BE2C (cell line): ENCODE measurements around the gene ELF2.

Experiments used
- DNase-seq: peaks from one replicate; pipeline ENCODE4 v3.0.0-alpha.2; 2020
- H3K27me3 ChIP-seq: fragments of 250-450 bp; sonication (Bioruptor Pico); 2 replicates; pipeline ENCODE4 v1.5.1; 2020; ENCODE audit warnings: mild to moderate bottlenecking
- H3K36me3 ChIP-seq: fragments of 250-450 bp; sonication (Bioruptor Pico); 2 replicates; pipeline ENCODE4 v1.5.1; 2020; ENCODE audit warnings: mild to moderate bottlenecking
- H3K4me1 ChIP-seq: fragments of 250-450 bp; sonication (Bioruptor Pico); 2 replicates; pipeline ENCODE4 v1.5.1; 2020
- H3K4me3 ChIP-seq: 2 replicates; pipeline ENCODE4 v1.5.1; 2011; ENCODE audit warnings: low read depth, low read length
- H3K9me3 ChIP-seq: fragments of 250-450 bp; sonication (Bioruptor Pico); 2 replicates; pipeline ENCODE4 v1.5.1; 2020
- TF ChIP-seq, protein P1 (sequence below): IDR thresholded peaks from 2 replicates; pipeline ENCODE4 v1.5.1; 2012; ENCODE audit warnings: mild to moderate bottlenecking, low read depth, low read length

Gene ELF2

DNA sequence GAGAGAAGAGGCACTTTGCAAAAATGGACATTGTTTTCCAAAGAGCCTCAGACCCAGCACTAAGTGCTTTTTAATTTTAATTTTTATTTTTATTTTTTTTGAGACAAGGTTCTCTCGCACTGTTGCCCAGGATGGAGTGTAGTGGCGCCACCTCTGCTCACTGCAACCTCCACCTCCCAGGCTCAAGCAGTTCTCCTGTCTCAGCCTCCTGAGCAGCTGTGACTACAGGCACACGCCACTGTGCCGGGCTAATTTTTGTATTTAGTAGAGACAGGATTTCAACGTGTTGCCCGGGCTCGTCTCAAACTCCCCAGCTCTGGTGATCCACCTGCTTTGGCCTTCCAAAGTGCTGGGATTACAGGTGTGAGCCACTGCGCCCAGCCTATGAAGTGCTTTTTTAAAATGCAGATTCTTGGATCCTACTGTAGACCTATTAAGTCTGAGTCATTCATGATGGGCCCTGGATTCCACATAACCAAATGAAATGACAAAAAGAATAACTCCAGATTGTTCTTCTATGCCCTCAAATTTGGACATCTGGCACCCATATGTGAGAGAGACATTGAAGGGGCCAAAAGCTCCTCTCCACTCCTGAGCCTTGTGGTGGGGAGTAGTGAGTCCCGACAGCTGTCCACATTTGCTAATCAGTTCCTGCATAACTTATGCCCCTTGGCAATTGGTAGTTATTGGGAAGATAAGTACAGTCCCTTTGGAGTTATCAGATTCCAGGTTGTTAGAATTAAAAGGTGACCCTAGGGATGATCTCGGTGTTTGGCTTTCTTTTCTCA, 157.9 kb downstream of the ELF2 start:
- DNase-seq: peak; percentile 33
- peaks cover 13% of the 10 kb centered on the region for H3K36me3 ChIP-seq
- TF ChIP-seq, protein P1, sequence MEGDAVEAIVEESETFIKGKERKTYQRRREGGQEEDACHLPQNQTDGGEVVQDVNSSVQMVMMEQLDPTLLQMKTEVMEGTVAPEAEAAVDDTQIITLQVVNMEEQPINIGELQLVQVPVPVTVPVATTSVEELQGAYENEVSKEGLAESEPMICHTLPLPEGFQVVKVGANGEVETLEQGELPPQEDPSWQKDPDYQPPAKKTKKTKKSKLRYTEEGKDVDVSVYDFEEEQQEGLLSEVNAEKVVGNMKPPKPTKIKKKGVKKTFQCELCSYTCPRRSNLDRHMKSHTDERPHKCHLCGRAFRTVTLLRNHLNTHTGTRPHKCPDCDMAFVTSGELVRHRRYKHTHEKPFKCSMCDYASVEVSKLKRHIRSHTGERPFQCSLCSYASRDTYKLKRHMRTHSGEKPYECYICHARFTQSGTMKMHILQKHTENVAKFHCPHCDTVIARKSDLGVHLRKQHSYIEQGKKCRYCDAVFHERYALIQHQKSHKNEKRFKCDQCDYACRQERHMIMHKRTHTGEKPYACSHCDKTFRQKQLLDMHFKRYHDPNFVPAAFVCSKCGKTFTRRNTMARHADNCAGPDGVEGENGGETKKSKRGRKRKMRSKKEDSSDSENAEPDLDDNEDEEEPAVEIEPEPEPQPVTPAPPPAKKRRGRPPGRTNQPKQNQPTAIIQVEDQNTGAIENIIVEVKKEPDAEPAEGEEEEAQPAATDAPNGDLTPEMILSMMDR: no peak
- H3K4me1 ChIP-seq: peaks cover 7% of the 10 kb centered on the region
- no peaks in the 10 kb centered on the region for H3K27me3 ChIP-seq
- H3K9me3 ChIP-seq: no peaks in the 10 kb centered on the region
- 0 out of 2 replicates have a peak overlapping the region, but pooled peaks have one; percentile 92 for H3K4me3 ChIP-seq

DNA sequence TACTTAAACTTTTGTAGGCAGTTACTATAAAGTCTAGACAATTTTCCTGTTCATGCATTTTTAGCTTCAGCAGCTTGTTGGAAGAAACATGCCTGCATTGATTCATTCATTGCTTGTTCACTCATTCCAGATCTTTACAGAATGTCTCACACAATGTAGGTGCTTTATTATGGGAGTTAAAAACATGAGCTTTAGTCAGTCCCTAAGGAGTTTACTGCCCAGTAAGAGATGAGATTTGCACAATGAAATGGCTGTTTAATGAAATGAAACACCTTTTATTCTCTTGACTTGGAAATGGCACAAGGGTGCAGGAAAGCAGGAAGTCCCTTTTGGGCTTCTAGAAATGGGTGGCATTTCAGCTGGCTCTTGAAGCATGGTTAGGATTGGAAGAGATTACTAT, 158.5 kb downstream of the ELF2 start:
- DNase-seq: no peak
- Histone ChIP-seq H3K36me3 (peaks cover 13% of the 10 kb centered on the region), H3K9me3 (no peaks in the 10 kb centered on the region), H3K4me1 (peaks cover 7% of the 10 kb centered on the region), H3K27me3 (no peaks in the 10 kb centered on the region), H3K4me3 (peak overlapping the region; percentile 92)
- TF ChIP-seq, protein P1: no peak

DNA sequence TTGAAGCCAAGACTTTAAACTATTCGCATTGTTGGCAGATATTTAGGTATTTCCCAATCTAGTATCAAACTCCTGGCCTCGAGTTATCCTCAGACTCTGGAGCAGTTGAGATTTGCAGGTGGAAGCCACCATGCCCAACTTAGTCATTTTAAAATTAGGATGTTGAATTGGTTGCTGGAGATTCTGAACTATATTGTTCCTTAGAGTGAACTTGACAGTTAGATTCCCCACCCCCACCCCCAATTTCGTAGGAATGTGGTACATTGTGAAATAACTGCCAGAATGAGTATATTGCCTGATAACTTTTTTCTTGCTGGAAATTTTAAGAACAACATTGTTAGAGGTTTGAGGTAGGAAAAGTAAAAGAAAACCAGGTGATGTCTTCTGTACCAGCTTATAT, 159.2 kb downstream of the ELF2 start:
- no peaks in the 10 kb centered on the region for H3K9me3 ChIP-seq
- peaks cover 13% of the 10 kb centered on the region for H3K36me3 ChIP-seq
- peak overlapping the region; percentile 92 for H3K4me3 ChIP-seq
- TF ChIP-seq, protein P1: no peak
- no peaks in the 10 kb centered on the region for H3K27me3 ChIP-seq
- peaks cover 7% of the 10 kb centered on the region for H3K4me1 ChIP-seq
- no peak for DNase-seq

DNA sequence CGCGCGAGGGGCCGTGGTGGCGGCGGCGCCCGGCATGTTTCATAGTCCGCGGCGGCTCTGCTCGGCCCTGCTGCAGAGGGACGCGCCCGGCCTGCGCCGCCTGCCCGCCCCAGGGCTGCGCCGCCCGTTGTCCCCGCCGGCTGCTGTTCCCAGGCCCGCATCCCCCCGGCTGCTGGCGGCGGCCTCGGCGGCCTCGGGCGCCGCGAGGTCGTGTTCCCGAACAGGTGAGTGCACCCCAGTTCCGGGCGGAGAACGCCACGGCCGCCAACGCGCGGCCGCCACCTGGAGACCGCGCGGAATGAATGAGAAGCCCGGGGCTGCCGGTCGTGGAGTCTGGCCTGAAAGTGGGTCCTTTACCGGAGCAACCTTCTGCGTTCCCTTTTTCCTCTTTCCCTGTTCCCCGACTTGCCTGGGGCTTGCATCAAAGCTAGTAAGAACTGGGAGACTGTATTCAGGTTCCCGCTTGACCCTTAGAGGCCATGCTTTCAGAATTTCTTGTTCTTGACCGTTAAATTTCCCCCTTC, 161.0 kb downstream of the ELF2 start:
- Histone ChIP-seq H3K9me3 (no peaks in the 10 kb centered on the region), H3K36me3 (peaks cover 13% of the 10 kb centered on the region), H3K4me1 (peaks cover 7% of the 10 kb centered on the region), H3K27me3 (no peaks in the 10 kb centered on the region), H3K4me3 (peak overlapping the region; percentile 92)
- TF ChIP-seq, protein P1: no peak
- DNase-seq: peak; percentile 48

DNA sequence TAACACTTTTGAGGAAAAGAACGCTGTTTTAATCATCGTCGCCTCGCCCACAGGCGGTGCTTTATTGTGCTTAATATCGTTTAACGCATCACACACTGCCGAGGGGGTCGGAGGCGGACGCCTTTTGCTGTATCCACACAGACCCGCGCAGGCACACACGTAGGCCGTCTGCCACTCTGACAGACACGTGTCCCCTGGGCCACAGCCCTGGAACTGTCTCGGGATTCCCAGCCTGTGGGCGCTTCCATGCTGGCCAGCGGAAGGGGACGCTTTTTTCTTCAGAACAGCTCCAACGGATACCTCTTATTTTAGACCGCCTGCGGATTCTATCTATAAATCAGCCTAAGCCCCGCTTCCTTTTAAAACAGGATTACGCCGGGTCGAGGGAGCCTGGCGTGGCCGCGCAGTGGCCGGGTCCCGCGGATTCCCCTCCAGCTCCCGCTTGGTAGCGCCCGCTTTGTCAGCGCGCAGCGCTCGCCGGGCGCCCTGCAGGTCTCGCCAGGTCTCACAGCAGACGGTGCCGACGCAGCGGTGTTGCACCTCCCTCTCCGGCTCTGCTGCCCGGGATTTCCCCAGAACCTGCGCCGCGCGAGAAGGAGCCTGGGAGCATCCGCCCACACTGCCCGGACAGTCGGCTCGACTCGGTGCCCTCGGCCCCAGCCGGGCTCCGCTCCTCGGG, 161.6 kb downstream of the ELF2 start, which contains the start of gene NOCT:
Gene NOCT (plus strand): TSS at position 513 of the 679 bp plus-strand sequence. CDS start 201 bp downstream, outside the sequence.
- peak; percentile 94 for DNase-seq
- TF ChIP-seq, protein P1: no peak
- H3K4me1 ChIP-seq: peaks cover 7% of the 10 kb centered on the region
- peaks cover 9% of the 10 kb centered on the region for H3K36me3 ChIP-seq
- no peaks in the 10 kb centered on the region for H3K9me3 ChIP-seq
- H3K4me3 ChIP-seq: peak within 1 kb of the TSS; percentile 92
- no peaks in the 10 kb centered on the region for H3K27me3 ChIP-seq
